ENCODE results near the gene IRF2BP1. TPM values are rescaled to one million over a fixed set of nuclear protein-coding genes. Genes with fewer than 3 reads are reported as not detected.
A peak's percentile ranks its signal among the peaks of the same experiment; 100 is the strongest.

The IRF2BP1 gene, protein sequence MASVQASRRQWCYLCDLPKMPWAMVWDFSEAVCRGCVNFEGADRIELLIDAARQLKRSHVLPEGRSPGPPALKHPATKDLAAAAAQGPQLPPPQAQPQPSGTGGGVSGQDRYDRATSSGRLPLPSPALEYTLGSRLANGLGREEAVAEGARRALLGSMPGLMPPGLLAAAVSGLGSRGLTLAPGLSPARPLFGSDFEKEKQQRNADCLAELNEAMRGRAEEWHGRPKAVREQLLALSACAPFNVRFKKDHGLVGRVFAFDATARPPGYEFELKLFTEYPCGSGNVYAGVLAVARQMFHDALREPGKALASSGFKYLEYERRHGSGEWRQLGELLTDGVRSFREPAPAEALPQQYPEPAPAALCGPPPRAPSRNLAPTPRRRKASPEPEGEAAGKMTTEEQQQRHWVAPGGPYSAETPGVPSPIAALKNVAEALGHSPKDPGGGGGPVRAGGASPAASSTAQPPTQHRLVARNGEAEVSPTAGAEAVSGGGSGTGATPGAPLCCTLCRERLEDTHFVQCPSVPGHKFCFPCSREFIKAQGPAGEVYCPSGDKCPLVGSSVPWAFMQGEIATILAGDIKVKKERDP
- polyA plus RNA-seq (2012; ENCODE audit: low read depth, missing spikeins): 3.9 TPM

DNA sequence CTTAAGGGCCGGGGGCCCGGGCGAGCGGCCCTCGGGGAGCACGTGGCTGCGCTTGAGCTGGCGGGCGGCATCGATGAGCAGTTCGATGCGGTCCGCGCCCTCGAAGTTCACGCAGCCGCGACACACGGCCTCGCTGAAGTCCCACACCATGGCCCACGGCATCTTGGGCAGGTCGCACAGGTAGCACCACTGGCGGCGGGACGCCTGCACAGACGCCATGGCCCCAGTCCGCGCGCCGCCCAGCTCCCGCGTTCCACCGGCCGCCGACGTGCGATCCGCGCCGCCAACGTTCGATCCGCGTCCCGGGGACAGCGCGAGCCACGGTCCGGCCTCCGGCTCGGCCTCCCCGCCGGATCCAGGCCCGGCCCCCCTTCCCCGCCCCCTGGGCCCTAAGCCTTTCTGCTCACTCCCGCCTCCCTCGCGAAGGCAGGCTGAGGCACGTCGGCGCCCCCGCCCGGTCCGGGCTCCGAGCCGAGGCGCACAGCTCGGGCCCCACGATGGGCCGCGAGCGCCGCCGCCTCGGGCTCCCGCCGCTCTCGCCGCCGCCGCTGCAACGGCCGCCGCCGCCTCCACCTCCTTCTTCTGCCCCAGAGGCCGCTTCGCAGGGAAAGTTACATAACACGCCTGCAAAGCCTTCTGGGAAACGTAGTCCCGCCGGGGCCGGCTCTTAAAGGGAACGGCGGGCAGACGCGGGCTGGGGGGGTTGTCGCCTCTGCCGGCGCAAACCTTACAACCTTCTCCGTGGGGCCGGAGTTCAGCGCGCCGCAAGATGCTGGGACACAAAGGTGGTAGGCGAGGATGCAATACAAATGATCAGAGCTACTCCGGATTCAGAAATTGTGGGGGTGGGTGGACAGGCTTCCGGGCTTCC, at the start of gene IRF2BP1:
TSS of gene IRF2BP1 (minus strand) at position 586 of the 871 bp plus-strand sequence. CDS start at position 219, 367 bp downstream.
- DNase-seq (ENCODE audit: insufficient read length, low spot score) (peak; percentile 91), FAIRE-seq (no peak)
- TF ChIP-seq PAX5 (IDR thresholded peaks at IDR 0.05; ENCODE audit: insufficient read depth, low read length, severe bottlenecking) (no peak), SPI1 (IDR thresholded peaks at IDR 0.05; ENCODE audit: low read depth, low read length) (no peak), POLR2AphosphoS5 (IDR thresholded peaks at IDR 0.05; ENCODE audit: low read depth, low read length) (no peak), TAF1 (IDR thresholded peaks at IDR 0.05; ENCODE audit: low read depth, low read length) (no peak), POU2F2 (IDR thresholded peaks at IDR 0.05; ENCODE audit: low read depth, low read length) (no peak), POLR2A (IDR thresholded peaks at IDR 0.05; ENCODE audit: low read depth, low read length) (no peak)

DNA sequence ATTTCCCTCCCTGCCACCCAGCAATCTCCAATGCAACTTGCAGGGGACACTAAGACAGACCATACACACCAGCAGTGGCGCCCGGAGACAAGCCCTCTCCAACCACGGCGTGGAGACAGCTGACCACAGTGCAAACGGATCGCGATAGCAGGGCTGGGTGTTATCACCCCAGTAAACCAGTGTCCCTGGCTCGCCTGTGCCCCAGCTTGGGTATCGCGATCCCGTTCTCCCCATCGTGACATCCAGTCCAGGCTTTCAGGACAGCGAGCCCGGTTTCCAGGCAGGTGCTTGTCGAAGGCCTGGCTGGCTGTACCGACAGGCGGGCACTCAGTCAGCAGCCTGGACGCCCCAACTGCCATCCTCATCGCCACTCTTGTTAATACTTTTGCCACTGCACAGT, 49.3 kb upstream of the IRF2BP1 start:
- no peak for FAIRE-seq

DNA sequence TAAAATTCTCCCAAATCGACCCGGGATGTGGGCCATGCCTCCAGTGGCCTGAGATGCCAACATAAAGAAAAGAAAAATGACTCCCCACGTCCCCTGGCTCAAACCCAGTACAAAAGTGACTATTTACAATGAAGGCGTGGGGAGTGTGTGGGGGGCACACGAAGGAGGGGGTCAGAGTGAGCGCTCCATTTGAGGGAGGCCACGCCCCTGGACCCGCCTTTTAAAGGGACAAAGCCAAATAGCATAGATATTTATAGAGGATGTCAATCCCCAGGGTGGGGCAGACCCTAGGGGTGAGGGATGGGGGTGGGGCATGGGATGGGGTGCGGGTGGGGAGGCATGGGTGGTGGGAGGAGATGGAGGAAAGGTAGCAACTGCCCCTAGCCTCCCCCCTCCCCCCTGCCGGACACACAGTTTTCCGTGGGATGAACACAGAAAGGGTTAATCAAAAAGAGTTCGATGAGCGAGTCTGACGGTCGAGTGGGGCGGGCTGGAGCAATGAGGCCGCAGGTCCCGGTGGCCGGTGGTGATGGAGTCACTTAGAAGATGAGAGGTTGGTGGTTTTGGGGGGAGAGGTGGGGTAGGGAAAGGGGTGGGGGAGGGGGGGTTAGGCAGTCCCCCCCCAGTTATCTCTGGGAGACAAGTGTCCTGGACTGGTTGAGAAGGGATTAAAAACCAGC, 48.8 kb upstream of the IRF2BP1 start:
- DNase-seq (ENCODE audit: insufficient read length, low spot score): no peak
- no peak for FAIRE-seq
- TF ChIP-seq POLR2A (IDR thresholded peaks at IDR 0.05; ENCODE audit: low read depth, low read length): no peak
- no peak for TF ChIP-seq SPI1 (IDR thresholded peaks at IDR 0.05; ENCODE audit: low read depth, low read length)
- no peak for TF ChIP-seq PAX5 (IDR thresholded peaks at IDR 0.05; ENCODE audit: insufficient read depth, low read length, severe bottlenecking)
- no peak for TF ChIP-seq POLR2AphosphoS5 (IDR thresholded peaks at IDR 0.05; ENCODE audit: low read depth, low read length)
- TF ChIP-seq POU2F2 (IDR thresholded peaks at IDR 0.05; ENCODE audit: low read depth, low read length): no peak
- TF ChIP-seq TAF1 (IDR thresholded peaks at IDR 0.05; ENCODE audit: low read depth, low read length): no peak

More for the DNA sequence above, 49.3 kb upstream of the IRF2BP1 start:
- TF ChIP-seq POLR2A (IDR thresholded peaks at IDR 0.05; ENCODE audit: low read depth, low read length) (no peak), PAX5 (IDR thresholded peaks at IDR 0.05; ENCODE audit: insufficient read depth, low read length, severe bottlenecking) (no peak), POU2F2 (IDR thresholded peaks at IDR 0.05; ENCODE audit: low read depth, low read length) (no peak), TAF1 (IDR thresholded peaks at IDR 0.05; ENCODE audit: low read depth, low read length) (no peak), POLR2AphosphoS5 (IDR thresholded peaks at IDR 0.05; ENCODE audit: low read depth, low read length) (no peak), SPI1 (IDR thresholded peaks at IDR 0.05; ENCODE audit: low read depth, low read length) (no peak)
- DNase-seq (ENCODE audit: insufficient read length, low spot score): no peak

DNA sequence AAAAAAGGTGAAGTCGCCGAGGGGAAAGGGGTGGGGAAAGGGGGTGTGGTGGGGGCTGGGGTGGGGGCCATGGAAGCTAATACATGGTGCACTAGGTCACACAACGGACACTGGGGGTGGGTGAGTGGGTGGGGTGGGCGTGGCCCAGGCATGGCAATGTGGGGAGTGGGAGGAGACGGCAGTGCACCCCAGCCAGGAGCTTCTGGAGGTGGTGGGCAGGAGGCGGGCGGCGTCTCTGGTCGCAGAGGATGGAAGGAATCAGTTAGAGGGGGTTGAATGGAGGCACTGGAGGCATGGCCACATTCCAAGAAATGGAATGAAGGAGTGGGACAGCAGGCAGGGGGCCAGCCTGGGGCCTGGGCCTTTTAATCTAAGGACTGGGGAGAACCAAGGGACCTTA, 47.8 kb upstream of the IRF2BP1 start:
- FAIRE-seq: no peak
- no peak for TF ChIP-seq PAX5 (IDR thresholded peaks at IDR 0.05; ENCODE audit: insufficient read depth, low read length, severe bottlenecking)
- no peak for DNase-seq (ENCODE audit: insufficient read length, low spot score)

DNA sequence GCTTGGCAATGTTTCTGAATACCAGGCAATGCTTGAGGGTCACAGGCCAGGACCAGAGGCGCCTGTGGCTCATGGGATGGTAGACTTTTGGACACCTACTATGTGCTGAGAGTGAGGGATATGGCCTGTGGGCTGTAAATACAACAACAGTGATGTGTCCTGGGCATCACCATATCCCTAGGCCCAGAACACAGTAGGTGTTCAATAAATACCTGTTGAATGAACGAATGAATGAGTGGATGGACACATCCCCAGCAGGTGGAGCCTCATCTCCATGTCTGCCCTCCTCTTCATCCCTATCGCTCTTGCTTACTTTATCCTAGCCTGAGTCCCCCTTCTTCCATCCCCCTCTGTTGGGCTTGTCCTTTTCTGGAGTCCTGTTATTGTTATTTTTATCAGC, 45.1 kb upstream of the IRF2BP1 start:
- TF ChIP-seq POLR2AphosphoS5 (IDR thresholded peaks at IDR 0.05; ENCODE audit: low read depth, low read length): no peak
- TF ChIP-seq SPI1 (IDR thresholded peaks at IDR 0.05; ENCODE audit: low read depth, low read length): no peak
- TF ChIP-seq POU2F2 (IDR thresholded peaks at IDR 0.05; ENCODE audit: low read depth, low read length): no peak
- TF ChIP-seq PAX5 (IDR thresholded peaks at IDR 0.05; ENCODE audit: insufficient read depth, low read length, severe bottlenecking): no peak
- FAIRE-seq: no peak
- DNase-seq (ENCODE audit: insufficient read length, low spot score): no peak

DNA sequence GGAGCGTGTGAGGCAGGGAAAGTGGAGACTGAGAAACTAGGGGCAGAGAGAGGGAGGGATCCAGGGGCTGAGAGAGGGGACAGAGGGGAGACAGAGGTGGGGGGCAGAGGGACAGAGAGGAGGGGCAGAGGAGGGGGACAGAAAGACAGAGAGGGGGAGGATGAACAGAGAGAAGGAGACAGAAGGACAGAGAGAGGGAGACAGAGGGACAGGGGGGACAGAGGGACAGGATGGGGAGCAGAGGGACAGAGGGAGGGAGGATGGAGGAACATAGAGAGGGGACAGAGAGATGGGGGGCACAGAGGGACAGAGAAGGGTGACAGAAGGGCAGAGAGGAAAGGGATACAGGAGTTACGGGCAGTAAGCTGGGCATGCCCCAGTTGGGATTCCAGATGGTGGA, 43.3 kb upstream of the IRF2BP1 start:
- no peak for FAIRE-seq
- TF ChIP-seq PAX5 (IDR thresholded peaks at IDR 0.05; ENCODE audit: insufficient read depth, low read length, severe bottlenecking): no peak
- TF ChIP-seq TAF1 (IDR thresholded peaks at IDR 0.05; ENCODE audit: low read depth, low read length): no peak
- TF ChIP-seq SPI1 (IDR thresholded peaks at IDR 0.05; ENCODE audit: low read depth, low read length): no peak
- no peak for TF ChIP-seq POLR2A (IDR thresholded peaks at IDR 0.05; ENCODE audit: low read depth, low read length)
- no peak for TF ChIP-seq POU2F2 (IDR thresholded peaks at IDR 0.05; ENCODE audit: low read depth, low read length)
- DNase-seq (ENCODE audit: insufficient read length, low spot score): no peak

DNA sequence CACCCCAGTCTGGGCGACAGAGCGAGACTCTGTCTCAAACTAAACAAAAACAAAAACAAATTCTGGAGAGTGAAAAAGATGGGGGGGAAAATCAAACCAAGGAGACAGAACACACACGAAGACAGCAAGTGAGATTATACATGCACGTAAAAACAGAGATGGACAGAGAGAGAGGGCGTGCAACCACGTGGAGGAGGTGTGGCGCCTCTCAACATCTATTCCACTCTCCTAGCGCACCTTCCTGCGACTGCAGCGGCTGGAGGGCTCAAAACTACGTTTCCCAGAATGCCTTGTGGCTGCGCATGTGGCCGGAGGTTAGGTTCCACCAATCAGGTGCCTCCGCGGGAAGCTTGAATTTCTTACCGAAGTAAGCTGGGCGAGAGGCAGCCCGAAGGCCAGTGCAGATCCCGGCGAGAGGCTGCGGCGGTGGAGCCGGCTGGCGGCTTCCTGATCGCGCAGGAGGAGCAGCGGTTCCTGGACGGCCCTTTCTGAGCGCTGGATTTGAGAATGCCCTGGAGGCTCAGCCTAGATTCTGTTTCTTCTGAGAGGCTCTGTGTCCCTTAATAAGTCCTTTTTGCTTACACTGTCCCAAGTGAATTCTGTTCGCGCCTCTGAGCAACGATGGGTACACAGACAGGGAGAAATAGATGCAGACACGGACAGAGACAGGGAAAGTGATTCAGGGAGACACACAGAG, 41.8 kb upstream of the IRF2BP1 start:
- DNase-seq (ENCODE audit: insufficient read length, low spot score) (peak; percentile 95), FAIRE-seq (peak; percentile 95)
- TF ChIP-seq POLR2A (IDR thresholded peaks at IDR 0.05; ENCODE audit: low read depth, low read length): no peak
- TF ChIP-seq TAF1 (IDR thresholded peaks at IDR 0.05; ENCODE audit: low read depth, low read length): no peak
- no peak for TF ChIP-seq POLR2AphosphoS5 (IDR thresholded peaks at IDR 0.05; ENCODE audit: low read depth, low read length)
- TF ChIP-seq SPI1 (IDR thresholded peaks at IDR 0.05; ENCODE audit: low read depth, low read length): no peak
- TF ChIP-seq PAX5 (IDR thresholded peaks at IDR 0.05; ENCODE audit: insufficient read depth, low read length, severe bottlenecking): no peak
- no peak for TF ChIP-seq POU2F2 (IDR thresholded peaks at IDR 0.05; ENCODE audit: low read depth, low read length)

DNA sequence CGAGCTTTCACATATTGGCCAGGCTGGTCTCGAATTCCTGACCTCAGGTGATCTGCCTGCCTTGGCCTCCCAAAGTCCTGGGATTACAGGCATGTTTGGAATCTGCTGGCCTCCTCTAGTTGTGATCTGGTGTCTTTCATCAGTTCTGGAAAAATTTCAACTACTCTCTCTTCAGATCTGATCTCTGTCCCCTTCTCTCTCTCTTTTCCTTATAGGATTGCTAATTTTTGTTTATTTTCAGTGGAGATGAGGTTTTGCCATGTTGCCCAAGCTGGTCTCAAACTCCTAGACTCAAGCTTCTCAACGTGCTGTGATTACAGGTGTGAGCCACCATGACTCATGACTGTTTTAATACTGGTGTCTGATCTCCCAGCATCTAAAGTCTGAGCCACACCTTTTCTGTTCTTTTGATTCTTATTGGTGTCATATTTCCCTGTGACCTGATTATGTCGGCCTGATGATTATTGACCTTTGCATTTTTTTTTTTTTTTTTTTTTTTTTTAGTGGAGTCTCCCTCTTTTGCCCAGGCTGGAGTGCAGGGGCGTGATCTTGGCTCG, 39.0 kb upstream of the IRF2BP1 start:
- no peak for DNase-seq (ENCODE audit: insufficient read length, low spot score)
- TF ChIP-seq TAF1 (IDR thresholded peaks at IDR 0.05; ENCODE audit: low read depth, low read length): no peak
- TF ChIP-seq POLR2A (IDR thresholded peaks at IDR 0.05; ENCODE audit: low read depth, low read length): no peak
- no peak for TF ChIP-seq PAX5 (IDR thresholded peaks at IDR 0.05; ENCODE audit: insufficient read depth, low read length, severe bottlenecking)
- TF ChIP-seq POU2F2 (IDR thresholded peaks at IDR 0.05; ENCODE audit: low read depth, low read length): no peak
- no peak for TF ChIP-seq POLR2AphosphoS5 (IDR thresholded peaks at IDR 0.05; ENCODE audit: low read depth, low read length)
- TF ChIP-seq SPI1 (IDR thresholded peaks at IDR 0.05; ENCODE audit: low read depth, low read length): no peak

More for the DNA sequence above, 39.0 kb upstream of the IRF2BP1 start:
- FAIRE-seq: no peak

All from GM12891 (cell line).